Measurements from ENCODE around the gene PTPRF.

PTPRF gene

DNA sequence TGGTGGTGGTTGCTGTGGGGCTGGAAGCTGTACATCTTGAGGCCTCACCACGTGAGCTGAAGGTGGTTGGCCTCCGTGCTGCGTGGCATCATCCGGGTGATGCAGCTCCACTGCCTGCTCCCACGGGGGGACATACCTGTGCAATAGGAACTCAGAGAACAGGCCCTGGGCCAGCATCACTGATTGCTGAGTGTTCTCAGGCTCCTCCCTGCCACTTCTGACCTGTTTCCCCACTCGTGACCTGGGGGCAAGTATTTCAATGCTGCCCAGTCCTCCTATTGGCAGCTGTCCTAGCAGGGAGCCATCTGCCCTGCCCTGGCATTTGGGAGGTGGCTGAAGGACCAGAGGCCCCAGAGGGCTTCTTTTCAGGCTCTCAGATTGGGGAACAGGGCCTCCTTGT, 26.1 kb downstream of the PTPRF start:
- TF ChIP-seq, protein P1, sequence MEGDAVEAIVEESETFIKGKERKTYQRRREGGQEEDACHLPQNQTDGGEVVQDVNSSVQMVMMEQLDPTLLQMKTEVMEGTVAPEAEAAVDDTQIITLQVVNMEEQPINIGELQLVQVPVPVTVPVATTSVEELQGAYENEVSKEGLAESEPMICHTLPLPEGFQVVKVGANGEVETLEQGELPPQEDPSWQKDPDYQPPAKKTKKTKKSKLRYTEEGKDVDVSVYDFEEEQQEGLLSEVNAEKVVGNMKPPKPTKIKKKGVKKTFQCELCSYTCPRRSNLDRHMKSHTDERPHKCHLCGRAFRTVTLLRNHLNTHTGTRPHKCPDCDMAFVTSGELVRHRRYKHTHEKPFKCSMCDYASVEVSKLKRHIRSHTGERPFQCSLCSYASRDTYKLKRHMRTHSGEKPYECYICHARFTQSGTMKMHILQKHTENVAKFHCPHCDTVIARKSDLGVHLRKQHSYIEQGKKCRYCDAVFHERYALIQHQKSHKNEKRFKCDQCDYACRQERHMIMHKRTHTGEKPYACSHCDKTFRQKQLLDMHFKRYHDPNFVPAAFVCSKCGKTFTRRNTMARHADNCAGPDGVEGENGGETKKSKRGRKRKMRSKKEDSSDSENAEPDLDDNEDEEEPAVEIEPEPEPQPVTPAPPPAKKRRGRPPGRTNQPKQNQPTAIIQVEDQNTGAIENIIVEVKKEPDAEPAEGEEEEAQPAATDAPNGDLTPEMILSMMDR (IDR thresholded peaks at IDR 0.05; ENCODE audit: extremely low read depth, missing control alignments) = no peak
- no peak for DNase-seq (ENCODE audit: low spot score)

DNA sequence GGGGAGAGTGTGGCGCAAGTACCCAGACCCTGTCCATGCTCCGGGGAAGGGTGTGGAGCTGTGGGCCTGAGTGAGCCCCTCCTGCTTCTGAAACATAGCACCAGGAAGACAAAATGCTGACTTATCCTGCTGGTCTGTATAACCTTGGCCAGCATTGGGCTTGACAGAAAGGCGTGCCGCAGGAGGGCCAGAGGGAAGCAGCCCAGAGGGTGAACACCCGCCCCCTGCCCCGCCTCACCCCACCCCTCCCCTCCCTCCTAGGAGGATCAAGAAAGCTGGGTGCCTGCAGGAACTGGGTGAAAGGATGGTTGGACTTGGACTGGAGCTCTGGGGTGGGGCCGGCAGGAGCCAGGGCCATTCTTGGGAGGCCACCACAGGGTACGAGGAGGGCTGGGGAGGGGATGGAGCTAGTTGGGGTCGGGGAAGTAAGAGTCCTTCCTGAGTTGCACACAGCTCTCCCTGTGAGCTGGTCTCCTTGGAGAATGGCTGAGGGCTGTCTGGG, 27.1 kb downstream of the PTPRF start:
- TF ChIP-seq, protein P1 (IDR thresholded peaks at IDR 0.05; ENCODE audit: extremely low read depth, missing control alignments) = no peak

DNA sequence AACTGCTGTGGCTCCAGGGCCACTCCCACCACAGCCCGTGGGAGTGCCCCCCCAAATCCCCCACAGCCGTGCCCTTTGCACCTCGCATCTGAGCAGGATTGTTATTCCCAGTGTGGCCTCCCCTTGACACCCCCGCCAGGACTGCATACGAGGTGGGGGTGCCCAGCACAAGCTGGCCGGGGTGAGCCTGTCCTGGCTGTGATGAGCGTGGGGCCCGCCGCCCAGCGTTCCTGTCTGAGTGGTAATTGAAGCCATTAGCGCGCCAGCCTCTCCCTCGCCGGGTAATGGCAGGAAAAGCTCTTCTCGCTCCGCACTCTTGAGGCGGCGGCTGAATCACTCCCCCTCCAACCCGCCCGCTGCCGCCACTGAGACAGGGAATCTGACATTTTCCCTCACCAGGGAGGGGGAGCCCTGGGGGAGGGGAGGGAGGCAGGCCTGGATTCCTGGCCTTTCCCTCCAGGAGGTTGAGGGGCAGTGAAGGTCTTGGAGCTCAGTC, 27.7 kb downstream of the PTPRF start:
- TF ChIP-seq, protein P1 (IDR thresholded peaks at IDR 0.05; ENCODE audit: extremely low read depth, missing control alignments) = no peak
- DNase-seq (ENCODE audit: low spot score) = no peak

More for the DNA sequence above, 27.1 kb downstream of the PTPRF start:
- DNase-seq (ENCODE audit: low spot score) = no peak

DNA sequence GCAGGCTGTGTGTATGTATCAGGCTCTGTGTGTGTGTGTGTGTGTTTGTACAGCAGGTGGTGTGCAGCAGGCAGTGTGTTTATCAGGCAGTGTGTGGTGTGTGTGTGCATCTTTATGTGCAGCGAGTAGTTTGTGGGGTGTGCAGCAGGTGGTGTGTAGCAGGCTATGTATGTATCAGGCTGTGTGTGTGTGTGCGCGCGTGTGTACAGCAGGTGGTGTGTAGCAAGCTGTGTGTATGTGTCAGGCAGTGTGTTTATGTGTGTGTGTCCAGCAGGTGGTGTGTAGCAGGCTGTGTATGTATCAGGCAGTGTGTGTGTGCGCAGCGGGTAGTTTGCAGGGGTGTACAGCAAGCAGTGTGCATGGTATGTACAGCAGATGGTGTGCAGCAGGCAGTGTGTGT, 29.0 kb downstream of the PTPRF start:
- TF ChIP-seq, protein P1 (IDR thresholded peaks at IDR 0.05; ENCODE audit: extremely low read depth, missing control alignments) = no peak
- no peak for DNase-seq (ENCODE audit: low spot score)

DNA sequence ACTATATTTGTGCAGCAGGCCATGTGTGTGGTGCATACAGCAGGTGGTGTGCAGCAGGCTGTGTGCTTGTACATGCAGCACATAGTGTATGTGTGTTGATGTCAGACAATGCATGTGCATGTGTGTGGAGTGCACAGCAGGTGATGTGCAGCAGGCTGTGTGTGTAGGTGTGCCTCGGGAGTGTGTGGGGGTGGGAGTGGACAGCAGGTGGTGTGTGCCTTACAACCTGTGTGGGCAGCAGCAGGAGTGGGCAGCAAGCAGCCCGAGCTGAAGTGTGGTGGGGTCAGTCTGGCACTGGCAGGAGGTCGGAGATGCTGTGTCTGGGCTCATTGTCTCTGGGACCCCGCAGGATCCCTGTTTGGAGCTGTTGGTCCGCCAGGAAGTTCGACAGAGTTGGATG, 29.6 kb downstream of the PTPRF start:
- TF ChIP-seq, protein P1 (IDR thresholded peaks at IDR 0.05; ENCODE audit: extremely low read depth, missing control alignments) = no peak
- no peak for DNase-seq (ENCODE audit: low spot score)

DNA sequence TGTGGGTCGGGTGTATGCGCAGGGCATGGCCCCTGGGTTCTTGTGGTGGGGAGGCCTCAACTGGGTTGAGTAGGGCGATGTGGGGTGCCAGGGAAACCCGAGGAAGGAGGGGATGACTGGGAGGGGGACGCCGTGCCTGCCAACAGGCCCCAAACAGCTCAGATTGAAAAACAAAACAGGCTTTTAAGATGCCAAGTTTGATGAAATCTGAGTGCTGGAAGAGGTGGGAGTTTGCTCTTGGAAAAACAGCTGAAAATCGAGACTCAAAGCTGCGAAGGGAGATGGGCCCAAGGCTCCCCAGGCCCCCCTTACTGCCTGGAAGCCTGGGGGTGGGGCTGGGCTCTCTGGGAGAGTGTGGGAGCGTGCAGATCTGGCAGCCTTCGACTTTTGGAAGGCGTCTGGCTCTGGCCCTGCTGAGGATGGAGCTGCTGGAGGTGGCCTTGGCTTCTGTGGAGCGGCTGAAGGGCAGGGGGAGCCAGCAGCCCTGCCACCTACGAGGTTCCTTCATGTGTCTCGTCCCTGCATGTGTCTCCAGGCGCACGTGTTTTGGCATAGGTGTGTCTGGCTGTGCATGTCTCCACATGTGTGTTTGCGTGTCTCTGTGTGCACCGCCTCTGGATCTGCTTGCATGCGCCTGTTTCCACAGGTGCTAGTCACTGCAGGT, 33.3 kb downstream of the PTPRF start:
- no peak for DNase-seq (ENCODE audit: low spot score)
- TF ChIP-seq, protein P1 (IDR thresholded peaks at IDR 0.05; ENCODE audit: extremely low read depth, missing control alignments) = no peak

DNA sequence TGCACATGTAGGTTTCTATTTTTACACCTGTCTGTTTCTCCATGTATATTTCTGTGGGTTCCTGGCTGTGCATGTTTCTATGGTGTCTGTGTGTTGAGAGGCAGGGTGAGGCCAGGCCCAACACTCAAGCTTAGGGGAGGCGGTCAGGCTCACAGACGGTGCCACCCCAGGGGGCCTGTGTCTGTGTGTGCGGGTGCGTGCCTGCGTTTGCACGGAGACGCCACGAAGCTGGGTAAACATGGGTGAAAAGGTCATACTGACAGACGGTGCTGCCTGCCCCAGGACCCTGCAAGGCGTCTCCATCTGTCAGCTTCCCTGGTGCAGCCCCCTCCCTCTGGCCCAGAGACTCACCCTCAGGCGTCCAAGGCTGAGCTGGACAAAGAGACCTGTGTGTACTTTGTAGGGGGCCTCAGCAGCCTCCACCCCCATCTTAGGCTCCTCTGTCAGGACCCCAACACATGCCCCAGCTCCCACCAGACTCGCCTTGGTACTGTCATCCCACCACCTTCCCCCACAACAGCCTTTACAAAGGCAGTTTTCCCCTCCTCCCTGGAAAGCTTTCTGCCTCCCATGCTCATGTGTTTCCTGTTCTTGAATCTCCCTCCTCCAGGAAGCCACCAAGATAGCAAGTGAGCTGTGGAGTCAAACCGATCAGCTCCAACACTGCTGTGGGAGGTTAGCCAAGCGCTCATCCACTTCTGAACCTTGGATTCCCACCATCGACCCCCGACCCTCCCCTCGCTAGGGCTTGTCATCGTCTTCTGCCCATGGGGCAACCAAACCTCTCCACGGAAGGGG, 34.1 kb downstream of the PTPRF start:
- no peak for DNase-seq (ENCODE audit: low spot score)
- TF ChIP-seq, protein P1 (IDR thresholded peaks at IDR 0.05; ENCODE audit: extremely low read depth, missing control alignments) = no peak

Data from GM20000 (cell line).